ENCODE data around the gene NLGN1.

DNA sequence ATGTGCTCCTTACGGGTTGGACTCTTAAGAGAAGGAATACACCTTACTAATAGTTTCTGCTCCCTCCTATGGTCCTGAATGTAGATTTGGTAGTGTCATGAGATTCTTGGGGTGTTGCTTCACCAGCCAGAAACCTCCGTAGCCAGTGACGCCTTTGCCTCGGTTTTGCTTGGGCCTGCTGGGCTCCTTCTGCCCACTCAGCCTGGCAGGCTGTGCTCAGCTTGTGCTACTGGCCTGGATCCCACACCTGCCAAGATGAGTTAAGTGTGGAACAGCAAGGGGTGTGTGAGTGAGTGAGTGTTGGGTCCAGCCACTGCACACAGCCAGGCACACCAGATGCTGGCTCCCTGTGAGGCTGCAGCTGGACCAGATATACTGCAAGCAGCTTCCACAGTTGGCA, 560.1 kb downstream of the NLGN1 start:
- TF ChIP-seq GABPA (IDR thresholded peaks at IDR 0.05; ENCODE audit: borderline replicate concordance, insufficient read depth, low read length): no peak
- TF ChIP-seq POLR2A (IDR thresholded peaks at IDR 0.05; ENCODE audit: control extremely low read depth in 1 of 2, low read depth in 2 of 2, low read length in 2 of 2): no peak
- TF ChIP-seq JUND (IDR thresholded peaks at IDR 0.05; ENCODE audit: low read length): no peak
- TF ChIP-seq CEBPB (IDR thresholded peaks at IDR 0.05; ENCODE audit: low read depth, low read length): no peak
- TF ChIP-seq, protein P1, sequence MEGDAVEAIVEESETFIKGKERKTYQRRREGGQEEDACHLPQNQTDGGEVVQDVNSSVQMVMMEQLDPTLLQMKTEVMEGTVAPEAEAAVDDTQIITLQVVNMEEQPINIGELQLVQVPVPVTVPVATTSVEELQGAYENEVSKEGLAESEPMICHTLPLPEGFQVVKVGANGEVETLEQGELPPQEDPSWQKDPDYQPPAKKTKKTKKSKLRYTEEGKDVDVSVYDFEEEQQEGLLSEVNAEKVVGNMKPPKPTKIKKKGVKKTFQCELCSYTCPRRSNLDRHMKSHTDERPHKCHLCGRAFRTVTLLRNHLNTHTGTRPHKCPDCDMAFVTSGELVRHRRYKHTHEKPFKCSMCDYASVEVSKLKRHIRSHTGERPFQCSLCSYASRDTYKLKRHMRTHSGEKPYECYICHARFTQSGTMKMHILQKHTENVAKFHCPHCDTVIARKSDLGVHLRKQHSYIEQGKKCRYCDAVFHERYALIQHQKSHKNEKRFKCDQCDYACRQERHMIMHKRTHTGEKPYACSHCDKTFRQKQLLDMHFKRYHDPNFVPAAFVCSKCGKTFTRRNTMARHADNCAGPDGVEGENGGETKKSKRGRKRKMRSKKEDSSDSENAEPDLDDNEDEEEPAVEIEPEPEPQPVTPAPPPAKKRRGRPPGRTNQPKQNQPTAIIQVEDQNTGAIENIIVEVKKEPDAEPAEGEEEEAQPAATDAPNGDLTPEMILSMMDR (IDR thresholded peaks at IDR 0.05; ENCODE audit: control extremely low read depth in 1 of 3, insufficient read depth in 1 of 3, low read depth in 1 of 3, low read length in 3 of 3): no peak
- TF ChIP-seq, protein P2, sequence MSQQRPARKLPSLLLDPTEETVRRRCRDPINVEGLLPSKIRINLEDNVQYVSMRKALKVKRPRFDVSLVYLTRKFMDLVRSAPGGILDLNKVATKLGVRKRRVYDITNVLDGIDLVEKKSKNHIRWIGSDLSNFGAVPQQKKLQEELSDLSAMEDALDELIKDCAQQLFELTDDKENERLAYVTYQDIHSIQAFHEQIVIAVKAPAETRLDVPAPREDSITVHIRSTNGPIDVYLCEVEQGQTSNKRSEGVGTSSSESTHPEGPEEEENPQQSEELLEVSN (IDR thresholded peaks at IDR 0.05): no peak
- TF ChIP-seq POLR2AphosphoS5 (IDR thresholded peaks at IDR 0.05; ENCODE audit: low read depth, low read length): no peak
- TF ChIP-seq RAD21 (IDR thresholded peaks at IDR 0.05 in 1 of 2, conservative IDR thresholded peaks at IDR 0.05 in 1 of 2; ENCODE audit: low read depth in 2 of 2, low read length in 2 of 2): no peak
- TF ChIP-seq, protein P3, sequence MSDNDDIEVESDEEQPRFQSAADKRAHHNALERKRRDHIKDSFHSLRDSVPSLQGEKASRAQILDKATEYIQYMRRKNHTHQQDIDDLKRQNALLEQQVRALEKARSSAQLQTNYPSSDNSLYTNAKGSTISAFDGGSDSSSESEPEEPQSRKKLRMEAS (IDR thresholded peaks at IDR 0.05): no peak
- TF ChIP-seq, protein P4, sequence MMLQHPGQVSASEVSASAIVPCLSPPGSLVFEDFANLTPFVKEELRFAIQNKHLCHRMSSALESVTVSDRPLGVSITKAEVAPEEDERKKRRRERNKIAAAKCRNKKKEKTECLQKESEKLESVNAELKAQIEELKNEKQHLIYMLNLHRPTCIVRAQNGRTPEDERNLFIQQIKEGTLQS (IDR thresholded peaks at IDR 0.05; ENCODE audit: insufficient read depth, low read depth, low read length): no peak
- no peak for TF ChIP-seq CBX8 (IDR thresholded peaks at IDR 0.05; ENCODE audit: borderline replicate concordance, low read depth, low read length)
- TF ChIP-seq EZH2 (IDR thresholded peaks at IDR 0.05; ENCODE audit: low read depth, low read length, severe bottlenecking): no peak
- TF ChIP-seq SP1 (IDR thresholded peaks at IDR 0.05; ENCODE audit: low read depth, low read length): no peak
- no peak for TF ChIP-seq HDAC2 (IDR thresholded peaks at IDR 0.05; ENCODE audit: borderline replicate concordance in 1 of 2, low read depth in 2 of 2, low read length in 2 of 2)
